ENCODE data around the gene ADAM23.

- TF ChIP-seq BHLHE40 (IDR thresholded peaks at IDR 0.05; ENCODE audit: low read depth, low read length): no peak
- TF ChIP-seq CTCF (IDR thresholded peaks at IDR 0.05): no peak
- no peak for TF ChIP-seq RFX5 (IDR thresholded peaks at IDR 0.05)
- TF ChIP-seq MAZ (IDR thresholded peaks at IDR 0.05; ENCODE audit: borderline replicate concordance, low read depth, low read length): no peak
- TF ChIP-seq REST (IDR thresholded peaks at IDR 0.05): no peak
- TF ChIP-seq POLR2AphosphoS2 (conservative IDR thresholded peaks at IDR 0.05; ENCODE audit: low read length): no peak
- no peak for TF ChIP-seq EHMT2 (IDR thresholded peaks at IDR 0.05; ENCODE audit: low read depth)
- TF ChIP-seq SMC3 (IDR thresholded peaks at IDR 0.05): no peak
- TF ChIP-seq POLR2A (IDR thresholded peaks at IDR 0.05; ENCODE audit: low read length): no peak
- TF ChIP-seq MAFK (IDR thresholded peaks at IDR 0.05; ENCODE audit: partially characterized antibody): no peak
- no peak for TF ChIP-seq JUNB (IDR thresholded peaks at IDR 0.05)
- TF ChIP-seq RCOR1 (IDR thresholded peaks at IDR 0.05; ENCODE audit: low read depth, low read length): no peak
- TF ChIP-seq CHD2 (IDR thresholded peaks at IDR 0.05; ENCODE audit: low read length, partially characterized antibody): no peak
Measured at GRCh38 chr2:206635015-206635414, 191.7 kb downstream of the ADAM23 start.

Data from A549 (cell line).